ENCODE results near the gene BCL11A. TPM values are rescaled to one million over a fixed set of nuclear protein-coding genes. Genes with fewer than 3 reads are reported as not detected.

Gene BCL11A
- total RNA-seq, 1 experiment from 2014 or later: 91.4 TPM

GRCh38 chr2:60567096-60567495 is 13.6 kb upstream of the BCL11A start:
- no peaks in the 10 kb centered on the region for H3K9me3 Mint-ChIP-seq
- H3K23ac ChIP-seq (ENCODE audit: insufficient read length, low read depth, low read length): no peak overlapping the region
- H4K91ac ChIP-seq (ENCODE audit: insufficient read length, low read depth, low read length): no peak overlapping the region
- H4K20me1 ChIP-seq (ENCODE audit: control insufficient read depth, insufficient read depth, insufficient read length): no peaks in the 10 kb centered on the region
- H2BK120ac ChIP-seq (ENCODE audit: low read depth, low read length, poor library complexity, severe bottlenecking): no peak overlapping the region
- H3K9ac ChIP-seq (ENCODE audit: extremely low read depth, insufficient read length, low read length): no peak overlapping the region
- no peak overlapping the region for H3K27ac ChIP-seq (ENCODE audit: insufficient read length, low read depth, low read length)
- no peaks in the 10 kb centered on the region for H3K79me2 ChIP-seq (ENCODE audit: insufficient read depth, low read length)
- H3K14ac ChIP-seq (ENCODE audit: insufficient read depth, low read length): no peak overlapping the region
- no peak overlapping the region for H3T11ph ChIP-seq (ENCODE audit: low read length)
- H2BK20ac ChIP-seq (ENCODE audit: low read depth, low read length, poor library complexity, severe bottlenecking): no peak overlapping the region
- H3K4me2 ChIP-seq (ENCODE audit: insufficient read depth, insufficient read length, low read length): no peak overlapping the region
- no peak overlapping the region for H3K27ac Mint-ChIP-seq
- H3K4ac ChIP-seq (ENCODE audit: low read depth, low read length): no peak overlapping the region
- H3K9me3 ChIP-seq (ENCODE audit: control insufficient read depth, low read depth, low read length): no peaks in the 10 kb centered on the region
- H4K8ac ChIP-seq (replicated peaks; ENCODE audit: insufficient read length, low read depth, low read length): no peak overlapping the region
- peaks cover 2% of the 10 kb centered on the region; the same call in 1 of the 2 replicates for H3K27me3 ChIP-seq (ENCODE audit: insufficient read depth, low read length)
- H3K23me2 ChIP-seq (ENCODE audit: insufficient read length, low read depth, low read length, poor library complexity, severe bottlenecking): peaks cover 11% of the 10 kb centered on the region
- H2BK12ac ChIP-seq (ENCODE audit: insufficient read length, low read depth, low read length): no peak overlapping the region
- DNase-seq: no peak
- H2BK5ac ChIP-seq (ENCODE audit: insufficient read length, low read length): no peak overlapping the region
- no peaks in the 10 kb centered on the region; the same call in none of the 2 replicates for H3K27me3 Mint-ChIP-seq (ENCODE audit: low read depth)
- no CpG with 5 or more reads among the region's 4 CpGs for WGBS (ENCODE audit: extremely low coverage, insufficient read length, low lambda C conversion rate)
- H3K56ac ChIP-seq (ENCODE audit: insufficient read length, low read depth, low read length): no peak overlapping the region
- H3K18ac ChIP-seq (ENCODE audit: insufficient read length, low read depth, low read length): no peak overlapping the region
- no peak overlapping the region for H4K5ac ChIP-seq (ENCODE audit: insufficient read length, low read depth, low read length)
- H2BK15ac ChIP-seq (ENCODE audit: low read depth, low read length): no peak overlapping the region
- TF ChIP-seq CTCF (conservative IDR thresholded peaks at IDR 0.05): no peak
- peaks cover 3% of the 10 kb centered on the region; the same call in 1 of the 2 replicates for H3K4me1 ChIP-seq (ENCODE audit: insufficient read depth, low read length)
- no peaks in the 10 kb centered on the region for H3K36me3 Mint-ChIP-seq (ENCODE audit: insufficient read depth in 1 of 3, low read depth in 3 of 3)
- peaks cover 15 to 18% of the 10 kb centered on the region in 2 experiments for H3K4me1 Mint-ChIP-seq
- H2AFZ ChIP-seq (ENCODE audit: low read length): no peak overlapping the region
- H3K4me3 Mint-ChIP-seq: no peak overlapping the region
- no peaks in the 10 kb centered on the region for H3K79me1 ChIP-seq (ENCODE audit: insufficient read depth, low read depth, low read length, poor library complexity, severe bottlenecking)
- no peak overlapping the region for H2AK5ac ChIP-seq (ENCODE audit: insufficient read length, low read length)
